K562 (cell line): ENCODE results near the gene AP1G2. TPM values are rescaled to one million over a fixed set of nuclear protein-coding genes. Genes with fewer than 3 reads are reported as not detected.

Experiments
- ATF6 ChIP-seq: sonication (generic); formaldehyde crosslinking; IDR thresholded peaks from 2 replicates; pipeline ENCODE4 v1.4.0; 2020; ENCODE audit warnings: mild to moderate bottlenecking, missing genetic modification reagents
- BCL6 ChIP-seq: fragments of 250-450 bp; sonication (Bioruptor Pico); IDR thresholded peaks from 2 replicates; pipeline ENCODE4 v1.4.0; 2020
- BRD4 ChIP-seq: fragments of 200-600 bp; sonication (generic); IDR thresholded peaks from 2 replicates; pipeline ENCODE4 v1.6.1; 2017; ENCODE audit warnings: inconsistent platforms
- CHCHD3 ChIP-seq: fragments of 250-450 bp; sonication (Bioruptor Pico); IDR thresholded peaks from 2 replicates; pipeline ENCODE4 v2.1.2; 2022; ENCODE audit warnings: mild to moderate bottlenecking
- DMBX1 ChIP-seq: fragments of 250-450 bp; sonication (Bioruptor Pico); IDR thresholded peaks from 2 replicates; pipeline ENCODE4 v1.8.0; 2022; ENCODE audit warnings: inconsistent platforms, mild to moderate bottlenecking, moderate library complexity, borderline replicate concordance
- FOXK2 ChIP-seq, 2 experiments: fragments of 450-650 bp; IDR thresholded peaks in 1 of 2; conservative IDR thresholded peaks in 1 of 2; 2 replicates each; pipeline ENCODE4 v1.6.1; 2016; ENCODE audit warnings: low read depth in 2 of 2, mild to moderate bottlenecking in 1 of 2
- GABPB2 ChIP-seq: fragments of 250-450 bp; sonication (Bioruptor Pico); conservative IDR thresholded peaks from 2 replicates; pipeline ENCODE4 v1.5.1; 2021; ENCODE audit warnings: mild to moderate bottlenecking
- HLTF ChIP-seq: fragments of 450-650 bp; IDR thresholded peaks from 2 replicates; pipeline ENCODE4 v1.6.1; 2016
- KAT2B ChIP-seq: IDR thresholded peaks from one replicate; pipeline ENCODE4 v1.6.1; 2012; ENCODE audit warnings: low read depth, mild to moderate bottlenecking, control low read depth, inconsistent platforms, low read length, moderate library complexity
- L3MBTL2 ChIP-seq: fragments of 450-650 bp; IDR thresholded peaks from 2 replicates; pipeline ENCODE4 v1.6.1; 2016; ENCODE audit warnings: mild to moderate bottlenecking, moderate library complexity
- LEF1 ChIP-seq: fragments of 450-650 bp; IDR thresholded peaks from 2 replicates; pipeline ENCODE4 v1.6.1; 2016; ENCODE audit warnings: mild to moderate bottlenecking
- MAFF ChIP-seq: IDR thresholded peaks from 2 replicates; pipeline ENCODE4 v1.6.1; 2012; ENCODE audit warnings: low read length, improper control_type of control experiment
- MBD2 ChIP-seq: sonication (generic); IDR thresholded peaks from 2 replicates; pipeline ENCODE4 v1.6.1; 2016; ENCODE audit warnings: low read depth, borderline replicate concordance
- MYBL2 ChIP-seq, 2 experiments: fragments of 450-650 bp in 1 of 2; sonication (generic) in 1 of 2; formaldehyde crosslinking in 1 of 2; IDR thresholded peaks; 2 replicates each; pipeline versions ENCODE4 v1.6.1 to v1.8.1; 2017 to 2022; ENCODE audit warnings: borderline replicate concordance in 1 of 2, inconsistent platforms in 1 of 2, low read depth in 1 of 2, mild to moderate bottlenecking in 1 of 2, missing genetic modification reagents in 1 of 2, moderate library complexity in 1 of 2
- NCOA4 ChIP-seq: fragments of 450-650 bp; IDR thresholded peaks from 2 replicates; pipeline ENCODE4 v1.6.1; 2018; ENCODE audit warnings: mild to moderate bottlenecking; ENCODE audit not compliant: partially characterized antibody
- NCOR1 ChIP-seq: fragments of 450-650 bp; IDR thresholded peaks from 2 replicates; pipeline ENCODE4 v1.6.1; 2016; ENCODE audit warnings: mild to moderate bottlenecking, moderate library complexity
- NRF1 ChIP-seq, 2 experiments: fragments of 450-650 bp; IDR thresholded peaks in 1 of 2; conservative IDR thresholded peaks in 1 of 2; 2 replicates each; pipeline ENCODE4 v1.6.1; 2014; ENCODE audit warnings: mild to moderate bottlenecking in 2 of 2
- SRSF9 ChIP-seq: fragments of 200-400 bp; formaldehyde crosslinking; IDR thresholded peaks from 2 replicates; pipeline ENCODE4 v1.6.1; 2017; ENCODE audit warnings: low read depth, low read length, borderline replicate concordance
- TAF9B ChIP-seq: fragments of 450-650 bp; IDR thresholded peaks from 2 replicates; pipeline ENCODE4 v1.6.1; 2018; ENCODE audit warnings: mild to moderate bottlenecking; ENCODE audit not compliant: partially characterized antibody
- VEZF1 ChIP-seq: fragments of 200-800 bp; sonication (Bioruptor generic); IDR thresholded peaks from 2 replicates; pipeline ENCODE4 v1.6.1; 2017; ENCODE audit warnings: missing genetic modification characterization, missing compliant biosample characterization
- ZBTB2 ChIP-seq: fragments of 450-650 bp; IDR thresholded peaks from 2 replicates; pipeline ENCODE4 v1.6.1; 2016; ENCODE audit warnings: antibody characterized with exemption
- ZEB2 ChIP-seq: fragments of 450-650 bp; IDR thresholded peaks from 2 replicates; pipeline ENCODE4 v1.6.1; 2016
- ZNF212 ChIP-seq: fragments of 450-650 bp; formaldehyde crosslinking; IDR thresholded peaks from 2 replicates; pipeline ENCODE4 v1.4.0; 2020; ENCODE audit warnings: mild to moderate bottlenecking
- ZNF655 ChIP-seq: fragments of 250-450 bp; sonication (Bioruptor Pico); IDR thresholded peaks from 2 replicates; pipeline ENCODE4 v1.5.0; 2021
- ZSCAN29 ChIP-seq: fragments of 450-650 bp; IDR thresholded peaks from 2 replicates; pipeline ENCODE4 v1.6.1; 2017
- polyA plus RNA-seq, 8 experiments: library from polyadenylated mRNA; depleted of rRNA in 4 of 8; stranded (reverse) in 5 of 8; unstranded in 3 of 8; fragments of >200 nt; fragmentation: Nextera tagmentation in 2 of 8; fragmentation: Illumina TruSeq in 1 of 8; extraction: Ambion mirVana in 2 of 8; extraction: Trizol in 1 of 8; gene quantifications; 2 replicates each; pipeline versions ENCODE4 v1.2.1 to v1.2.3, GENCODE V29; 2011 to 2014; ENCODE audit warnings: inconsistent platforms in 1 of 8, missing spikeins in 1 of 8
- total RNA-seq, 7 experiments: library from RNA; depleted of rRNA in 6 of 7; stranded (reverse); fragments of >200 nt in 6 of 7; fragmentation: Illumina TruSeq in 2 of 7; extraction: Trizol in 2 of 7; gene quantifications; 2 replicates each; pipeline versions ENCODE4 v1.2.1 to v1.2.3, GENCODE V29; 2011 to 2021; ENCODE audit warnings: low replicate concordance in 1 of 7

Gene AP1G2
- total and polyA plus RNA-seq, 9 of the 15 experiments (the other 6 are each of a cell fraction or from before 2014, with no cell fraction given) = 19.1 to 83.5 (median 33.3) TPM

- TF ChIP-seq NRF1 (conservative IDR thresholded peaks at IDR 0.05 in 1 of 2, IDR thresholded peaks at IDR 0.05 in 1 of 2) = peak; percentile 97
- TF ChIP-seq TAF9B = no peak
- no peak for TF ChIP-seq BRD4
- no peak for TF ChIP-seq MAFF
- peak; percentile 77 for TF ChIP-seq L3MBTL2
- no peak for TF ChIP-seq BCL6 (CRISPR knock-in tag)
- no peak for TF ChIP-seq ATF6 (CRISPR knock-in tag)
- TF ChIP-seq MBD2 = no peak
- no peak for TF ChIP-seq ZNF655
- no peak for TF ChIP-seq HLTF
- no peak for TF ChIP-seq CHCHD3
- no peak for TF ChIP-seq MYBL2 (IDR thresholded peaks at IDR 0.05; ENCODE audit: low read depth)
- no peak for TF ChIP-seq MYBL2 (CRISPR knock-in tag; IDR thresholded peaks at IDR 0.05; ENCODE audit: borderline replicate concordance)
- no peak for TF ChIP-seq SRSF9
- TF ChIP-seq NCOA4 = no peak
- TF ChIP-seq ZNF212 = no peak
- TF ChIP-seq KAT2B = no peak
- no peak for TF ChIP-seq DMBX1
- peak; percentile 84; the same call in 1 of the 2 replicates for TF ChIP-seq ZEB2
- TF ChIP-seq GABPB2 (CRISPR knock-in tag) = no peak
- TF ChIP-seq FOXK2 (conservative IDR thresholded peaks at IDR 0.05 in 1 of 2, IDR thresholded peaks at IDR 0.05 in 1 of 2; ENCODE audit: low read depth in 2 of 2) = peak in 1 of 2 experiments; percentile 51; a peak in 2 of 4 replicates
- peak; percentile 96 for TF ChIP-seq ZBTB2
- TF ChIP-seq NCOR1 = no peak
- TF ChIP-seq ZSCAN29 = no peak
- TF ChIP-seq LEF1 = no peak
- peak; percentile 58 for TF ChIP-seq VEZF1
These were observed at the start of gene AP1G2 (continued) for GRCh38 chr14:23567186-23568020.
